Activated T-cell treated with anti-CD3 and anti-CD28 coated beads for 24 hours (primary cell): Measurements from ENCODE around the gene FLOT1.
"Not testable (repeated sequence)": the region's sequence is repeated elsewhere in the genome, so short reads cannot be mapped to it uniquely, and the experiment has no call there.

ENCODE experiments used
- DNase-seq: peaks from one replicate; pipeline ENCODE4 v3.0.0-alpha.2; 2020; ENCODE audit warnings: low read depth

FLOT1 gene

DNA sequence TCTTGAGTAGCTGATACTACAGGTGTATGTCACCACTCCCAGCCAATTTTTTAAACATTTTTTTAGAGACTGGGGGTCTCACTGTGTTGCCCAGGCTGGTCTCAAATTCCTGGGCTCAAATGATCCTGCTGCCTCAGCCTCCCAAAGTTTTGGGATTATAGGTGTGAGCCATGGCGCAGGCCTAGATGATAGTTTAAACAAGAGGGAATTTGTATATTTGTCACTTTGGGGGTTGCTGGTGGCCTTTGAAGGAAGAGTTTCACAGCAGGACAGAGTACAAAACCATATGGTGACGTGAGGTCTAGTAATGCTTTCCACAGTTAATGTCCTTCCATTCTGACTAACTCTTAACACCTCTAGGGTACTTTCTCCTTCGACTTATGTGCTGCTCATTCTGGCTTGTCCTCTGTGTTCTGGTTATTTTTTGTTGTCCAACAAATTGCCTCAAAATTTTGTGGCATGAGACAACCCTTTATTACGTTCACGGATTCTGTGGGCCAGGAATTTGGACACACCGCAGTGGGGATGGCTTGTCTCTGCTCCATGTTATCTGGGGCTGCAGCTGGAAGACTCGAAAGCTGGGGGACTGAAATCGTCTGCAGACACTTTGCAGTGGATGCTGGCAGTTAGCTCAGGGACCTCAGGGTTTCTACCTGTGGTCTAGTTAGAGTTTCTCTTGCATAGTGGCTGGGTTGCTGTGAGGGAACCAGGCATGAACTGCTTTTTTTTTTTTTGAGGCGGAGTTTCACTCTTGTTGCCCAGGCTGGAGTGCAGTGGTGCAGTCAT lies 24.9 kb upstream of the FLOT1 start:
- no peak for DNase-seq

DNA sequence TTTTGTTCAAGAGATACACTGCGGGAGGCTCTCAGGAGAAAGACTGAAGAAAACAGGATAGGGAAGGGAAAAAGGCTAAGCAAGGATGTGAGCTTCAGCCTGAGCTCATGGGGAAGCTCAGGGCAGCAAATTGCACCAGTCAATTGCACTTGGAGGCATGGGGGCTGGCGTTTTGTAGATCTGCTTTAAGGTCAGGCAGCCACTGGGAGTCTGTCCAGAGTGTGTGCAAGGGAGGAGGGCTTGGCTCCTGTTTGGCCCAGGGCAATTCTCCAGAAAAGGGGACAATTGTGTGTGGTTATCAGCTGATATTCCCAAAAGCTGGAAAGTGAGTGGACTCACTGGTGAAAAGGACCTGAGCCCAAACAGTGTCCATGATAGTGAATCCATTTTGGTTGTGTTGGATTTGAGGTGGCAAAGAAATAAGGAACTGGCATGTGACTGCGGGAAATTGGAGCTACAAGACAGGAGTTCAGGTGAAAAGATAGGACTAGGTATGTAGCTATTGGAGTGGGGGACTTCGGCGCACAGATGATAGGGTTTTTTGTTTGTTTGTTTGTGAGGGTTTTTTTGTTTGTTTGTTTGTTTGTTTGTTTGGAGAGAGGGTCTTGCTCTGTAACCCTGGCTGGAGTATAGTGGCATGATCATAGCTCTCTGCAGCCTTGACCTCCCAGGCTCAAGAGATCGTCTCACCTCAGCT lies 24.1 kb upstream of the FLOT1 start:
- DNase-seq = no peak

DNA sequence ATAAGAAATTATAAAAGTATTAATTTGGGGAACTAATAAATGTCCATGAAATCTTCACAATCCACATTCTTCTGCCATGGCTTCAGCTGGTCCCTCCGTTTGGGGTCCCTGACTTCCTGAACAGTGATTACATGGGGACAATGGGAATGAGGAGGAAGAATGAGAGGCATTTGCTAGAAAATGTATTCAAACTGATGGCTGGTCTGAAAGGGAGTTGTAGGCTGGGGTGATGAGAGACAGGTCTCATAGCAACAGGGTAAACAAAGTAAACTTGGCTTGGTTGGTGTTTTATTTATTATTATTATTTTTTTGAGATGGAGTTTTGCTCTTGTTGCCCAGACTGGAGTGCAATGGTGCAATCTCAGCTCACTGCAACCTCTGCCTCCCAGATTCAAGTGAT lies 23.0 kb upstream of the FLOT1 start:
- not testable (repeated sequence) for DNase-seq

DNA sequence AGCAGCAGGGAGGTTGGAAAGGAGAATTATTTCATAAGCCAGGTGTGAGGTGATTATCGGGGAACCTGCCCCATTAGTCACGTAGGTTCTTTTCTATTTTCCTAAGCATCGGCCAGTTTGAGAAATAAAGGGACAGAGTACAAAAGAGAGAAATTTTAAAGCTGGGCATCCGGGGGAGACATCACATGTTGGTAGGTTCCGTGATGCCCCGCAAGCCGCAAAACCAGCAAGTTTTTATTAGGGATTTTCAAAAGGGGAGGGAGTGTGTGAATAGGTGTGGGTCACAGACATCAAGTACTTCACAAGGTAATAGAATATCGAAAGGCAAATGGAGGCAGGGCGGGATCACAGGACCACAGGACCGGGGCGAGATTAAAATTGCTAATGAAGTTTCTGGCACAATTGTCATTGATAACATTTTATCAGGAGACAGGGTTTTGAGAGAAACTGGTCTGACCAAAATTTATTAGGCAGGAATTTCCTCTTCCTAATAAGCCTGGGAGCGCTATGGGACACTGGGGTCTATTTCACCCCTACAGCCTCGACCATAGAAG lies 22.1 kb upstream of the FLOT1 start:
- DNase-seq = not testable (repeated sequence)

DNA sequence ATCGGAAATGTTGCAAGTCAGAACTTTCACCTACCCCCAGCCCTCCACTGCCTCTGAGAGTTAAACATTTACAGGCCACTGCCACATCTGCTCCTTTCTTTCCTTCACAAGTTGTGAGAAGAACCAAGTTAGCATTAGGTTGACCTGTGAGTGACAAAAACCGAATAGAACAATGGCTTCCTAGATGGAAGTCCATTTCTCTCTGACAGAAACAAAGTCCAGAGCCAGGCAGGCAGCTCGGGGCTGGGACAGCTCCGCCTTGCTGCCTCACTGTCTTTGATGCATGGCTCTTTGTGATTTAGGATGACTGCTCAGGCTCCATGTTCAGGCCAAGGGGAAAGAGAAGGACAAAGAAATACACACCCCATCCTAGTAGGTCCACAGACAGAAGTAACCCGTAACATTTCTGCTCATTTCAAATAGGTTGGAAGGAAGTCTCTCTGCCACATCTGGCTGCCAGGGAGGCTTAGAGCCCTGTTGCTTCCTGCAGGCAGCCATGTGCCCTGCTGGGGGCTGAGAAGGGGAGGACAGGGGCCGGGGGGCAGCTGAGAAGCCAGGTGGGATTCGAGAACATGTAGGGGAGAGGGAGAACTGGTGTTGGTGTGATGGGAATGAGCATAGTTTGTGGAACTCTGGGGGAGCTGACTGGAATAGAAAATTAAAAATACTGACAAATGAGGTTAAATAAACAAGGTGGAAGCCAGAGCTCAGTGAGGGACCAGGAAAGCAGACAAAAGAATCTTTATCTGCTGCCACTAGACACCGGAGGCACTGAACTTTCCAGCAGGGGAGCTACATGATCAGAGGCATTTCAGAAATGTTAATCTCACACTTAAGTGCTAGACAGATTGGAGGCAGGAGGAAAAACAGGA lies 21.4 kb upstream of the FLOT1 start:
- DNase-seq = no peak

DNA sequence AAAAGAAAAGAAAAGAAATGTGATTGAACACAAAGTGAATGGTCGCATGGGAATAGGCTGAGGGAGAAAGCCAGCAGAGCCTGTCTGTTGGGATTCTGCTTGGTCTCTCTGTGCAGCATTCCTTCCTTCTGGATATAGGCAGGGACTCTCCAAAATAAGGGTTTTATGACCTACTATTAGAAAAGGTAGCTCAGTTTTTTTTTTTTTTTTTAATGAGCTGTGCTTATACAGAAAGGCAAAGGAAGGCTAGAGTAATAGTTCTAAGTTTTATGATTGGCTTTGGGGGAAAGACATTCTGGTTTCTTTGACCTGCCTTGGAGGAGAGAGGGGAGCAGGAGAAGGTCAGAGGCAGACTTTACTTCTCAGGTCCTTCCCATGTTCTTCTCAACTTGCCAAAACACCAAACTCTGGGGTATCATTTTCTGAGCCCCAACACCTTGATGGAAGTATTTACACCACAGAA lies 20.7 kb upstream of the FLOT1 start:
- no peak for DNase-seq

DNA sequence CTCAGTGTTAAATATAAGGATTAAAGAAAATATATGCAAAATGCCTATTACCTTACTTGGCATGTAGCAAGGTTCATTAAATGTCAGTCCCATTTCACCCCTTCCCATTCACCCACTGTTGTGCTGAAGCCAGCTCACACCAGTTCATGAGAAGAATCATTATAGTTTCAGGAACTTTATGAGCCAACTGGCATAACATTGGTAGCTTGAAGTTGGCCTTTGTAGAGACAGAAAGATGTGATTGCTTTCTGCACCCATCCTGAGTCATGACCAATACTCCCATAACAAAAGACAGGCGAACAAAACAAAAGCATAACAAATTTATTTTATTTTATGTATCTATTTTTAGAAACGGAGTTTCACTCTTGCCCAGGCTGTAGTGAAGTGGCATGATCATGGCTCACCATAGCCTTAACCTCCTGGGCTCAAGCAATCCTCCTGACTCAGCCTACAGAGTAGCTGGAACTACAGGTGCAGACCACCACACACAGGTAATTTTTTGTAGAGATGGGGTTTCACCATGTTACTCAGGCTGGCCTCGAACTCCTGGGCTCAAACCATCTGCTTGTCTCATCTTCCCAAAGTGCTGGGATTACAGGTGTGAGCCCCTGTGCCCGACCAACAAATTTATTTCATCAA lies 19.4 kb upstream of the FLOT1 start:
- DNase-seq = no peak

DNA sequence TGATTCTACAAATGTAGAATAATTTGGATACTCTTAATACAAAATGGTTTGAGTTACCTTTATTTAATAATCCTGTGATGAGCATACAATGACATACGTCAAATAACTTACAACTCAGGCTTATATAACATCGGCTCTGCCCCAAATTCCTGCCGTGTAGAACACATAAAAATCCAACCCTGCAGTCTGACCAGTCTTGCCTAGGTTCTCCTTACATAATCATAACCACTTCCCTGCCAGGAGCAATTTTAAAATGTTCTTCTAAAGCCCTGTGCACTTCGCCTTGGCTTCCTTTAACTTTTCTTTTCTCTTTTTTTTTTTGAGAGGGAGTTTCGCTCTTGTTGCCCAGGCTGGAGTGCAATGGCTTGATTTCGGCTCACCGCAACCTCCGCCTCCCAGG lies 18.1 kb upstream of the FLOT1 start:
- DNase-seq = no peak

DNA sequence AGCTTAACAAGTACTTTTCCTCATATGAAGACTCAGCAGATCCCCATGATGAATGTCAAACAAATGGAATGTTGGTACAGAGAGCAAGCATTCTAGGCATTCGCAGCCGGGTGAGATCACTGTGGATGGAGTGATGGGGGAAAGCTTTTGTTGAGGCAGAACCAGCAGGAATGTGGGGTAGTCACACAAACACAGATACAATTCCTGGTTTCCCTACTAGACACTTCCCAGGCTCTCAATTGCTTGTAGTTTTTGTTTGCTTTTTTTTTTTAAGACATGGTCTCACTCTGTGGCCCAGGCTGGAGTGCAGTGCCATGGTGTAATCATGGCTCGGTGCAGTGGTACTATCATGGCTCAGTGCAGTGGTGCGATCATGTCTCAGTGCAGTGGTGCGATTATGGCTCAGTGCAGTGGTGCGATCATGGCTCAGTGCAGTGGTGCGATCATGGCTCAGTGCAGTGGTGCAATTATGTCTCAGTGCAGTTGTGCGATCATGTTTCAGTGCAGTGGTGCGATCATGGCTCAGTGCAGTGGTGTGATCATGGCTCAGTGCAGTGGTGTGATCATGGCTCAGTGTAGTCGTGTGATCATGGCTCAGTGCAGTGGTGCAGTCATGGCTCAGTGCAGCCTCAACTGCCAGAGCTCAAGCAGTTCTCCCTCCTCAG lies 17.2 kb upstream of the FLOT1 start:
- DNase-seq = no peak

DNA sequence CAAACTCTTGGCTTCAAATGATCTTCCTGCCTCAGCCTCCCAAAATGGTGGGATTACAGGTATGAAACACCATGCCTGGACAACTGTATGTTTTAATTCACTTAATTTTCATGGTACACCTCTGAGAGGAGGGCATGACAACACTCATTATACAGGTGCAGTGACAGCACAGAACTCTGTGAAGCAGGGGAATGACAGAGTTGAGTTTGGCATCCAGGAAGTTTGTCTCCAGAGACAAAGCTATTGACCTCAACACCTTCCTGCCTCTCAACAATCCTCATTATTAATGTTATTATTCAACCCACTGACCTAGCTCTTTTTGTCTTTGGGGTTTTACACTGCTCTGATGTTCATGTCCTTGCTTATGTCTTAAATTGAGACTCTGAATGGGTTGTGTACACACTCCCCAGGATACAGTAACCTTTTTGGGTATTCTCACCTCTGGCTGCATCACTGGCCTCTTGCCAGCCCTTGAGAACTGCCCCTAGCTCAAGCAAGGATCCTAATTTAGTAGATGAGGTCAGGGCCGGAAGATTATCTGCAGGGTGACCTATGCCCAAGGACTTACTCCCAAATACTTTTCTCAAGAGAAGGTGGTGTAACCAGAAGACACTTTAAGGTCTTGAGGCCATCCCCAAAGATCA lies 14.9 kb upstream of the FLOT1 start:
- DNase-seq = no peak

DNA sequence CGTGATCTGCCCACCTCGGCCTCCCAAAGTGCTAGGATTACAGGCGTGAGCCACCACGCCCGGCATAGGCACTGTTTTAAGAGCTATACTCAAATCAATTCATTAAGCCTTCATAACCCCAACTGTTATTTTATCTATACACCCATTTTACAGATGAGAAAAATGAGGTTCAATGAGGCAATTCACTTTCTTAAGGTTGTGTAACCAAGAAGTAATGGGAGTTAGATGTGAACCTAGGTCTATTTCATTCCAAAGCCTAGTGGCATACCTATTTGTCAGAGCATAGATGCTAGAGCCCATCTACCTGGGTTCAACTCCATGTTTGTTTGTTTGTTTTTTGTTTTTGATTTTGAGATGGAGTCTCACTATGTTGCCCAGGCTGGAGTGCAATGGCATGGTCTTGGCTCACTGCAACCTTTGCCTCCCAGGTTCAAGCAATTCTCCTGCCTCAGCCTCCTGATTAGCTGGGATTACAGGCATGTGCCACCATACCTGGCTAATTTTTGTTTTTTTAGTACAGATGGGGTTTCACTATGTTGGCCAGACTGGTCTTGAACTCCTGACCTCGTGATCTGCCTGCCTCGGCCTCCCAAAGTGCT lies 14.0 kb upstream of the FLOT1 start:
- not testable (repeated sequence) for DNase-seq

DNA sequence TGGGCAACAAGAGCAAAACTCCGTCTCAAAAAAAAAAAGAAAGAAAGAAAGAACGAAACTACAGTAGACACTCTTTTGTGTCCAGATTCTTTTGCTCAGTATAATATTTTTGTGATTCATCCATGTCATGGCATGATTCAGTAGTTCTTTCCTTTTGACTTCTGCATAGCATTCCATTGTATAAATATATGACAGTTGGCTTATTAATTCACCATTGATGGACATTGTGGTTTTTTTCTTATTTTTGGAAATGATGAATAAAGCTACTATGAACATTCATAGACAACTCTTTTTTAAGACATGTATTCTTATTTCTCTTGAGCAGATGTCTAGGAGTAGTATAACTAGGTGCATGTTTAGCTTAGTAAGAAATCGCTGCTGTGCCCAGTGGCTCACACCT lies 12.1 kb upstream of the FLOT1 start:
- DNase-seq = no peak

DNA sequence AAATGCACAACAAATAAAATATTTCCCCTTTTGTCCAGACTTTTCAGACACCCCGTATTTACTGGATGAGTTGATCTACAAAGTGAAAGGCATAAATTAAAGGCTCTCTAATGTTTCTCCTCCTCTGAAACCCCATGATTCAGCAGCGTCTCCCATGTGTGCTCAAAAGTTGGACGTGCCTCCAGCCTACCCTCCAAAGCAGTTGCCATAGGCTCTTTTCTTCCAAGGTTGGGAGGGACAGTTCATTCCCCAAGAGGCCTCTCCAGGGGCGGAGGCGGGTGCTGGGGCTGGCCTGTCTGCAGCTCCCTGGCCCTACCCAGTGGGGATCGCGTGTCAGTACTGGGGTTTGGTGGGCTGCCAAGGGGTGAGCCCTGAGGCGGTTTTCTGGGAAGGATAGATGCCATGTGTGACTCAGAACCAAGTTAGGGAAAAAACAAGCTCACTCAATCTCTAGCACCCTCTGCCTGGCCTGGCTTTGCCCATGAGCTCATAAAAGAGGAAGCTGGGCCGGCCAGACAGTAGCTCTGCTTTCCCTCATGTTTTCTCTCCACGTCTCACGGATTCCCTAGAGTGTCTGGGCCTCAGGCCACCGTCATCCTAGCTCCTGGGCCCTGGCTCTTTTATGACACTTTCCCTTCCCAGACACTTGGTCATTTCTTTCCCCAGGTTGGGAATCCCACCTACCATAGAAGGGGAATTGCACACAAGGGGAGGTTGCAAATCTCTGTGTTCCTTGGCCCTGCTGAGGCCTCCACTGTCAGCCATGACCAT lies 9.9 kb upstream of the FLOT1 start:
- no peak for DNase-seq

DNA sequence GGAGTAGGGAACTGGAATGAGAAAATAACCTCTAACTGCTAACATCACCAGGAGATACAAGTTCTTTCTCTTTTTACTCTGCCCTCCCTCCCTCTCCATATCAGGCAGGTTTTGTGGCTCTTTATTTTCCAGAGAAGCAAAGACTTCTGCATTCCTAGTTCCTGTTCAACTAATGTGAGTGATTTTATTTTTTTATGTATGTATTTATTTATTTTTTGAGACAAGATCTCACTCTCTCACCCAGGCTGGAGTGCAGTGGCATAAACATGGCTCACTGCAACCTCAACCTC lies 7.8 kb upstream of the FLOT1 start:
- DNase-seq = no peak

DNA sequence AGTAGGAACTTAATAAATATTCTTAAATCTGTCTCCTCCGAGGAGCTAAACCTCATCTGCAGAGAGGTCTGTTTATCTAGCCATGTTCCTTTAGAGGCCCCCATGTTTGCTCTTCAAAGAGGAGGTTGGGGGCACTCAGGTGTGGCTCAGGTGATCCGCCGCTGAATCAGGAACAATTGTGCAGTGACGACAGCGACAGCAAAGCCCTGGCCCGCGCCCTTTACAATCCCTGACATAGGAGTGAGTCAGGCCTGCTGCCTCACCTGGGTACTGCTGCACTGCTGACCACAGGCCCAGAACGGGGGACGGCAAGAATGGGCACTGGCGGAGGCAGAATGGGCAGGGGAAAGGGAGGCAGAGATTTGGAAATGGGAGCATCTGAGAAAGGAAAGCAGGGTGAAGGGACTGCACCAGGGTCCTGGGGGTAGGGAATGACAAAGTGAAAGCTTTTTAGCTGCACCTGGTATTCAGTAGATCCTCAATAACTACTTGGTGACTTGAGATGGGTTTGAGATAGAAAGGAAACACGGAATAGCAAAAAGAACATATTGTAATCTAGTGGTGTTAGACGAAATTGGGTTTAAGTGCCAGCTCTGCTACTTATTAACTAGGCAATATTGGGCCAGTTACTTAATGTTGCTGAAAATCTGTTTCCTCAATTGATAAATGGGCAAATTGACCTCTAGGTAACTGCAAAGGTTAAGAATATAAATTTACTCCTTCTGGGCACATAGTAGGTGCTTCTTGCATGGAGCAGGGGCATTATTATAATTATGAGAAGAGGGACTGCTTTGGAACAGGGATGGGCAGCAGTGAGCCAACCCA lies 7.3 kb upstream of the FLOT1 start:
- no peak for DNase-seq

DNA sequence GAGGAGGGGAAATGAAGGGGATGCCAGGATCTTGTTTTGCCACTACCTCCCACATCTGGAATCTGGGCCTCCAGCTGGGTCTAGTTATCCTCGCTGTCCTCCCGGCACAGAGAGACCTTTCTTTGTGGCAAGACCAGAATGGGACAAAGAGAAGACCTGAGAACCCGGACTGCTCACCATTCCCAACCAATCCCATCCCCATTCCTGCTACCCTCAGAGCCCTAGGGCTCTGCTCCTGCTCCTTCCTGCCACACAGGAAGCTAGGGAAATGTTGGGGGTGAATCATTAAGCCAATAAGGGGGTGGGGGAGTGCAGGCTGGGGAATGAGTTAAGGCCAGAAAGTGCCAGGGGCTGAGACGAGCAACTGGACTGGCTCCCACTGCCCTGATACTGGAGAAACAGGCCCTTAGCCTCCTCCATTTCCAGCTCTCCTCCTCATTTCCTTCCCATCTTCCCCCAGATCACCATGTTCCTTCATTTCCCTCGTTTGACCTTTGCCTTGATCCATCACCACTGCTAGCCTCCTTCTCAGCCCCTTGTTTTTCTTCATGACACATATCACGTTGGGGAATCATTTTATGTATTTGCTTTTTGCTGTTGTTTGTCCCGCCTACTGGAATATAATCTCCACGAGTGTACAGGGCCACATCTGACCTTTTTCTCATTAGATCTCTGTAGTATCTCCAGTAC lies 6.5 kb upstream of the FLOT1 start:
- DNase-seq = no peak

DNA sequence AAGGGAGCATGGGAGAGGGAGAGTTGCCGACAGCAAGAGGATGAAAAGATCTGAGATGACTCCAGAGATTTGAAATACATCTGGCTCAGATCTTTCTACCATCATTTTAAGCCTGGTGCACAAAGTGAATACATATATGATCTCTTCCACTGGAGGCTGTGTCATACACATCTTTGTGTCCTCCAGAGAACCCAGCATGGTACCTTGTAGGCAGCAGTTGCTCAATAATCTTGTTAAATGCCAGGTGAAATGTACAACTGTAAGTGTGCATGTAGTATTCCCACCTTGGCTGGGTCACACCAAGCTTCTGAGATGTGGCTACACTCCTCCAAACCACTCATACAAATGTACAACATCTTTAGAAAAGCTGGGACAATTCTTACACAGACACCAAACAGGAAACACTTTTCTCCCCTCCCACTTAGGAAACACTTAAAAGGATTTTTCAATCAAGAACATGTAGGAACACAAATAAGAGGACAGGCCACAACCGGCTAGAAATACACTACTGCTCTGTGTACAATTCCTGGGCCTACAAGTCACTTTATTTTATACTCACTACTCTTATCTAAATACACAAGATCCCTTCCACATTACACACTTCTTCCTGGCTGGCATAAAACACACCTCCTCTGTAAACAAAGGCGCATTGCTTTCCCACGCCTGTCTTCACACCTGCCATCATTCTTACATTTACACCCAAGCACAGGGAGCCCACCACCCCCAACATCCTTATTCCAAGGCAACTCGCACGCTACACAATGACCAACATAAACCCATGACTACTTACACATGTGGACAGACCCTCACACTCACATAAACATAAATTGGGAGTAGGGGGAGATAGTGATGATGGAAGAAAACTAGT lies 5.6 kb upstream of the FLOT1 start:
- DNase-seq = no peak
